K562 (cell line): ENCODE data around the gene TNIK.

Experiments
- CEBPB ChIP-seq: fragments of 450-650 bp; IDR thresholded peaks from 2 replicates; pipeline ENCODE4 v1.6.1; 2016; ENCODE audit warnings: missing genetic modification characterization, missing compliant biosample characterization
- EZH2 ChIP-seq: IDR thresholded peaks from 2 replicates; pipeline ENCODE4 v1.6.1; 2012; ENCODE audit warnings: low read depth, mild to moderate bottlenecking, inconsistent platforms, low read length, borderline replicate concordance
- POLR2A ChIP-seq: fragments of 450-650 bp; conservative IDR thresholded peaks from 2 replicates; pipeline ENCODE4 v1.6.1; 2016
- SMAD1 ChIP-seq: fragments of 150-350 bp; IDR thresholded peaks from 2 replicates; pipeline ENCODE4 v1.6.1; 2014; ENCODE audit warnings: low read length, low read depth; ENCODE audit not compliant: partially characterized antibody
- ZBTB8A ChIP-seq: fragments of 450-650 bp; IDR thresholded peaks from 2 replicates; pipeline ENCODE4 v1.6.1; 2018; ENCODE audit warnings: mild to moderate bottlenecking, moderate library complexity; ENCODE audit not compliant: partially characterized antibody
- TF ChIP-seq, protein P1 (sequence below): fragments of 250-450 bp; sonication (Bioruptor Pico); IDR thresholded peaks from 2 replicates; pipeline ENCODE4 v1.8.0; 2021; ENCODE audit warnings: borderline replicate concordance, mild to moderate bottlenecking, moderate library complexity; ENCODE audit not compliant: poor library complexity, severe bottlenecking
- TF ChIP-seq, protein P2 (sequence below), 3 experiments: IDR thresholded peaks in 2 of 3; conservative IDR thresholded peaks in 1 of 3; 2 replicates each; pipeline ENCODE4 v1.5.1; 2011 to 2012; ENCODE audit warnings: low read length in 3 of 3, mild to moderate bottlenecking in 3 of 3, control low read depth in 2 of 3, improper control_type of control experiment in 1 of 3, inconsistent platforms in 1 of 3, low read depth in 1 of 3, mixed read lengths in 1 of 3, moderate library complexity in 1 of 3; ENCODE audit not compliant: insufficient read depth in 2 of 3

DNA sequence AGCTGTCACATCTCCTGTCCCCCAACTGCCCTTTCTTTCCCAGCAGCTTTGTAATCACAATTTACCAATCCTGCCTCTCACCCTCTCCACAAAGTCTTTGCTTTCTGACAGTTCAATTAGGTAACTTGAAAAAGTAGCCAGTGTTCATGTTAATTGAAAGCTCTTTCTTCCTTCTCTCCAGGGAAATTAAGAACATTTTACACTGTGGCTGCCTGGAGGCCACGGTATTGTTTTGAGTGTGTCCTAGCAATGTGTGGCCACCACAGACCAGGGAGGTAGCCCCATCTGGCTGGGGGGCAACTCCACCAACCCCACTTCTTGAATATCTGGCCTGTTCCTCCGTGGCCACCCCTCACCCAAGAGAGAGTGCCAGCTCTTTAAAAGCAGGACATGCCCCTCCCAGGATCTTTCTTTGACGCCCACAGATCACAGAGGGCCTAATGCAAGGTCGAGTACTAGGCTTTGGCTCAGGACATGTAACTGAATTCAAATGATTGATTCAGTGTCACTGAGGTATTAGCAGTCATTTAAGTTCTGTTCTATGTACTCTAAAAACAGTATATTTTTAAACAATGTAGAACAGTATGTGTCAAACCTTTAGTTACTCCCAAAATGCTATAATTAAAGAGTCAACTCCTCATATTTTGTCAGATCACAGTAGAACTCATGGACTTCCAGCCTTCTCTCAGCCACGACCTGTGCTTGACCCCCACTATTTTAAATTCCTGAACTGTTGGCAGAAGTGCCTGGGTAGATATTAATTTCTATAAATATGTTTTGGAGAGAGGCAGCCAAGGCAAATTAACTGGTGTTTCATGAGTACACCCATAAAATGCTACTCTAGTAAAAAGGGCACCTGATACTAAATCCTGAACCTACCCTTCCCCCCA is 164.5 kb downstream of the TNIK start:
- no peak for TF ChIP-seq EZH2
- no peak for TF ChIP-seq SMAD1
- TF ChIP-seq ZBTB8A = no peak
- TF ChIP-seq CEBPB (tag) = no peak
- TF ChIP-seq, protein P1, sequence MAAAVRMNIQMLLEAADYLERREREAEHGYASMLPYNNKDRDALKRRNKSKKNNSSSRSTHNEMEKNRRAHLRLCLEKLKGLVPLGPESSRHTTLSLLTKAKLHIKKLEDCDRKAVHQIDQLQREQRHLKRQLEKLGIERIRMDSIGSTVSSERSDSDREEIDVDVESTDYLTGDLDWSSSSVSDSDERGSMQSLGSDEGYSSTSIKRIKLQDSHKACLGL (CRISPR knock-in tag) = no peak
- TF ChIP-seq, protein P2, sequence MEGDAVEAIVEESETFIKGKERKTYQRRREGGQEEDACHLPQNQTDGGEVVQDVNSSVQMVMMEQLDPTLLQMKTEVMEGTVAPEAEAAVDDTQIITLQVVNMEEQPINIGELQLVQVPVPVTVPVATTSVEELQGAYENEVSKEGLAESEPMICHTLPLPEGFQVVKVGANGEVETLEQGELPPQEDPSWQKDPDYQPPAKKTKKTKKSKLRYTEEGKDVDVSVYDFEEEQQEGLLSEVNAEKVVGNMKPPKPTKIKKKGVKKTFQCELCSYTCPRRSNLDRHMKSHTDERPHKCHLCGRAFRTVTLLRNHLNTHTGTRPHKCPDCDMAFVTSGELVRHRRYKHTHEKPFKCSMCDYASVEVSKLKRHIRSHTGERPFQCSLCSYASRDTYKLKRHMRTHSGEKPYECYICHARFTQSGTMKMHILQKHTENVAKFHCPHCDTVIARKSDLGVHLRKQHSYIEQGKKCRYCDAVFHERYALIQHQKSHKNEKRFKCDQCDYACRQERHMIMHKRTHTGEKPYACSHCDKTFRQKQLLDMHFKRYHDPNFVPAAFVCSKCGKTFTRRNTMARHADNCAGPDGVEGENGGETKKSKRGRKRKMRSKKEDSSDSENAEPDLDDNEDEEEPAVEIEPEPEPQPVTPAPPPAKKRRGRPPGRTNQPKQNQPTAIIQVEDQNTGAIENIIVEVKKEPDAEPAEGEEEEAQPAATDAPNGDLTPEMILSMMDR (IDR thresholded peaks at IDR 0.05 in 2 of 3, conservative IDR thresholded peaks at IDR 0.05 in 1 of 3; ENCODE audit: insufficient read depth in 2 of 3, low read depth in 1 of 3, low read length in 3 of 3) = no peak
- no peak for TF ChIP-seq POLR2A
